Ovary (tissue), 3 donors: Measurements from ENCODE around the gene CLNK.

Source experiments
- EP300 ChIP-seq: sonication (generic); formaldehyde crosslinking; IDR thresholded peaks from one replicate; pipeline ENCODE4 v1.6.1; 2017; ENCODE audit warnings: antibody characterized with exemption
- POLR2A ChIP-seq: fragments of 450-650 bp; IDR thresholded peaks from one replicate; pipeline ENCODE4 v1.6.1; 2017; ENCODE audit warnings: antibody characterized with exemption, mild to moderate bottlenecking, moderate library complexity
- TF ChIP-seq, protein P1 (sequence below), 3 donors: fragments of 450-650 bp in 2 of 3; fragments of 200-600 bp in 1 of 3; IDR thresholded peaks; one replicate each; pipeline versions ENCODE4 v1.5.1 to v1.8.0; 2016 to 2022; ENCODE audit warnings: antibody characterized with exemption in 3 of 3, mild to moderate bottlenecking in 1 of 3
- donor health status: DM: no; HTN: no; CAD: no.

DNA sequence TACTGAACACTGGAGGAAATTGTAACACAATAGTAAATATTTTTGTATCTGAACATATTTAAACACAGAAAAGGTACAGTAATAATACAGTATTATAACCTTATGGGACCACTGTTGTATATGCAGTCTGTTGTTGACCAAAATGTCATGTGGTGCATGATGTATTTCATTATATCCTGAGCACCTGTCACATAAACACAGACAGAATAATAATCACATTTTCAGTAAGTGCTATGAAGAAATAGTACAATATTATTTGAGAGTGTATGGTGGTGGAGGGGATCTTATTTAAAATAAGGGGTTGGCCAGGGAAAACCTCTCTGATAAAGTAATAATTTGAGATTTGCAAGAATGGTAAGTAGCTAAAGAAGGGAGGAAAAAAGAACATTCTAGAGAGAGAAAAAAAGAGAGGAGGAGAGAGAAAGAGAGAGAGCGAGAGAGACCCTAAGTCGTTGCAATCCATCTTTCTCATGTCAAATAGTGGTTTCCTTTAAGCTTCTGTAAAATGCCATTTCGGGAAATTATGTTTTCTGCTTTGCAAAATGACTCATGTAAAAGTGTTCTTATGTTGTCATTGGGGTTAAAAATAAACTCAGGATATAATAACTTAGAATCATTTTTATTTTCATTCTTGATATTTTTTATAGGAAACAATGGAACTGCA, 19.3 kb upstream of the CLNK start:
- TF ChIP-seq, protein P1, sequence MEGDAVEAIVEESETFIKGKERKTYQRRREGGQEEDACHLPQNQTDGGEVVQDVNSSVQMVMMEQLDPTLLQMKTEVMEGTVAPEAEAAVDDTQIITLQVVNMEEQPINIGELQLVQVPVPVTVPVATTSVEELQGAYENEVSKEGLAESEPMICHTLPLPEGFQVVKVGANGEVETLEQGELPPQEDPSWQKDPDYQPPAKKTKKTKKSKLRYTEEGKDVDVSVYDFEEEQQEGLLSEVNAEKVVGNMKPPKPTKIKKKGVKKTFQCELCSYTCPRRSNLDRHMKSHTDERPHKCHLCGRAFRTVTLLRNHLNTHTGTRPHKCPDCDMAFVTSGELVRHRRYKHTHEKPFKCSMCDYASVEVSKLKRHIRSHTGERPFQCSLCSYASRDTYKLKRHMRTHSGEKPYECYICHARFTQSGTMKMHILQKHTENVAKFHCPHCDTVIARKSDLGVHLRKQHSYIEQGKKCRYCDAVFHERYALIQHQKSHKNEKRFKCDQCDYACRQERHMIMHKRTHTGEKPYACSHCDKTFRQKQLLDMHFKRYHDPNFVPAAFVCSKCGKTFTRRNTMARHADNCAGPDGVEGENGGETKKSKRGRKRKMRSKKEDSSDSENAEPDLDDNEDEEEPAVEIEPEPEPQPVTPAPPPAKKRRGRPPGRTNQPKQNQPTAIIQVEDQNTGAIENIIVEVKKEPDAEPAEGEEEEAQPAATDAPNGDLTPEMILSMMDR (IDR thresholded peaks at IDR 0.05), result no peak
- TF ChIP-seq POLR2A, result no peak
- no peak for TF ChIP-seq EP300
